ENCODE measurements around the gene TMEM214. TPM values are rescaled to one million over a fixed set of nuclear protein-coding genes. Genes with fewer than 3 reads are reported as not detected.

The TMEM214 gene
- total RNA-seq, 1 experiment from 2014 or later: 55.3 TPM

GRCh38 chr2:27050996-27051901 is 18.5 kb downstream of the TMEM214 start, which contains the start of gene AGBL5:
AGBL5 (plus strand) TSS chr2:27051668; CDS start chr2:27052959, 1,291 bp downstream.
- Histone ChIP-seq H3K27ac (ENCODE audit: insufficient read length, low read depth, low read length) (no peak within 1 kb of the TSS), H3K14ac (ENCODE audit: insufficient read depth, low read length) (peak within 1 kb of the TSS; percentile 85; the same call in 1 of the 2 replicates), H4K20me1 (ENCODE audit: control insufficient read depth, insufficient read depth, insufficient read length) (no peaks in the 10 kb centered on the region), H3K18ac (ENCODE audit: insufficient read length, low read depth, low read length) (peak within 1 kb of the TSS; percentile 44), H3K56ac (ENCODE audit: insufficient read length, low read depth, low read length) (no peak within 1 kb of the TSS), H2AK5ac (ENCODE audit: insufficient read length, low read length) (no peak within 1 kb of the TSS), H2BK120ac (ENCODE audit: low read depth, low read length, poor library complexity, severe bottlenecking) (no peak within 1 kb of the TSS), H3K9ac (ENCODE audit: extremely low read depth, insufficient read length, low read length) (peak within 1 kb of the TSS; percentile 71), H2BK12ac (ENCODE audit: insufficient read length, low read depth, low read length) (no peak within 1 kb of the TSS), H2BK5ac (ENCODE audit: insufficient read length, low read length) (no peak within 1 kb of the TSS), H2BK20ac (ENCODE audit: low read depth, low read length, poor library complexity, severe bottlenecking) (no peak within 1 kb of the TSS), H4K91ac (ENCODE audit: insufficient read length, low read depth, low read length) (no peak within 1 kb of the TSS), H2AFZ (ENCODE audit: low read length) (peak within 1 kb of the TSS; percentile 10), H3K23ac (ENCODE audit: insufficient read length, low read depth, low read length) (no peak within 1 kb of the TSS), H4K8ac (replicated peaks; ENCODE audit: insufficient read length, low read depth, low read length) (no peak within 1 kb of the TSS), H4K5ac (ENCODE audit: insufficient read length, low read depth, low read length) (no peak within 1 kb of the TSS), H3K9me3 (ENCODE audit: control insufficient read depth, low read depth, low read length) (no peaks in the 10 kb centered on the region), H3K79me1 (ENCODE audit: insufficient read depth, low read depth, low read length, poor library complexity, severe bottlenecking) (no peaks in the 10 kb centered on the region), H3K27me3 (ENCODE audit: insufficient read depth, low read length) (no peaks in the 10 kb centered on the region), H3K23me2 (ENCODE audit: insufficient read length, low read depth, low read length, poor library complexity, severe bottlenecking) (peaks cover 10% of the 10 kb centered on the region), H3K4me2 (ENCODE audit: insufficient read depth, insufficient read length, low read length) (peak within 1 kb of the TSS; percentile 59), H3K79me2 (ENCODE audit: insufficient read depth, low read length) (no peaks in the 10 kb centered on the region), H3K4me1 (ENCODE audit: insufficient read depth, low read length) (peaks cover 4% of the 10 kb centered on the region; the same call in 1 of the 2 replicates), H2BK15ac (ENCODE audit: low read depth, low read length) (peak within 1 kb of the TSS; percentile 41; the same call in 1 of the 2 replicates), H3T11ph (ENCODE audit: low read length) (no peak within 1 kb of the TSS), H3K4ac (ENCODE audit: low read depth, low read length) (no peak within 1 kb of the TSS)
- Mint-ChIP-seq H3K27me3 (ENCODE audit: low read depth) (peaks cover 9% of the 10 kb centered on the region), H3K4me3 (peak within 1 kb of the TSS; percentile 94 to 97), H3K4me1 (peaks cover 10 to 14% of the 10 kb centered on the region in 2 experiments), H3K27ac (peak within 1 kb of the TSS; percentile 94 to 99 (median 99)), H3K9me3 (peaks cover 7 to 16% of the 10 kb centered on the region in 2 experiments), H3K36me3 (ENCODE audit: insufficient read depth in 1 of 3, low read depth in 3 of 3) (peaks cover 23 to 33% (median 31%) of the 10 kb centered on the region in 3 experiments)
- WGBS (ENCODE audit: extremely low coverage, insufficient read length, low lambda C conversion rate): no CpG with 5 or more reads among the region's 67 CpGs
- peak; percentile 96 for DNase-seq
- TF ChIP-seq CTCF (conservative IDR thresholded peaks at IDR 0.05): no peak
